Lower lobe of right lung (tissue), 2 donors: ENCODE results near the gene NHS. TPM values are rescaled to one million over a fixed set of nuclear protein-coding genes. Genes with fewer than 3 reads are reported as not detected.

Experiments
- ATAC-seq, 2 donors: fragments of 200-7000 bp; cut with Tn5 transposase; one replicate each; pipeline ENCODE4 v1.9.1; 2020 to 2022; ENCODE audit warnings: mild to moderate bottlenecking in 2 of 2, moderate library complexity in 2 of 2
- DNase-seq: peaks from one replicate; pipeline ENCODE4 v3.0.0-alpha.2; 2020
- H3K27ac ChIP-seq: fragments of 200-600 bp; one replicate; pipeline ENCODE4 v1.8.0; 2022
- H3K27me3 ChIP-seq: fragments of 200-600 bp; one replicate; pipeline ENCODE4 v1.8.0; 2022; ENCODE audit warnings: low read depth
- H3K36me3 ChIP-seq: fragments of 200-600 bp; one replicate; pipeline ENCODE4 v1.8.0; 2022; ENCODE audit warnings: mild to moderate bottlenecking
- H3K4me1 ChIP-seq: fragments of 200-600 bp; one replicate; pipeline ENCODE4 v1.8.0; 2022
- H3K4me3 ChIP-seq: fragments of 200-600 bp; one replicate; pipeline ENCODE4 v1.8.0; 2022; ENCODE audit warnings: mild to moderate bottlenecking
- H3K9me3 ChIP-seq: fragments of 200-600 bp; one replicate; pipeline ENCODE4 v1.8.0; 2022
- CTCF ChIP-seq: fragments of 200-600 bp; IDR thresholded peaks from one replicate; pipeline ENCODE4 v1.8.0; 2022; ENCODE audit warnings: antibody characterized with exemption, mild to moderate bottlenecking
- intact Hi-C: fragments of 100-400 bp; cut with DNase I; formaldehyde crosslinking; loops from one replicate; pipeline ENCODE4 v1.11.0; 2022
- total RNA-seq: library from RNA; stranded (reverse); fragmentation: NEBNext Ultra II Directional; extraction: Animal tissue kit (Norgen Biotek cat#: 25700); gene quantifications from one replicate; pipeline ENCODE4 v1.2.1, GENCODE V29; 2021
- donor health status: DM: no; HTN: yes; CAD: no; lungs with severe emphysema.

NHS gene
- total RNA-seq, 1 donor from 2014 or later = 2.7 TPM

- Histone ChIP-seq H3K9me3 (no peaks in the 10 kb centered on the region), H3K4me1 (no peaks in the 10 kb centered on the region), H3K36me3 (no peaks in the 10 kb centered on the region), H3K27ac (no peak overlapping the region), H3K4me3 (no peak overlapping the region), H3K27me3 (no peaks in the 10 kb centered on the region)
- ATAC-seq = no peak
- intact Hi-C loops = no loop called here
- DNase-seq = no peak
- TF ChIP-seq CTCF = no peak
These were observed 322.2 kb downstream of the NHS start for GRCh38 chrX:17697191-17697590.

GRCh38 chrX:17700976-17701375 lies 326.0 kb downstream of the NHS start:
- Histone ChIP-seq H3K4me1 (no peaks in the 10 kb centered on the region), H3K27me3 (no peaks in the 10 kb centered on the region), H3K9me3 (no peaks in the 10 kb centered on the region), H3K4me3 (no peak overlapping the region), H3K36me3 (no peaks in the 10 kb centered on the region), H3K27ac (no peak overlapping the region)
- intact Hi-C loops = no loop called here
- DNase-seq = no peak
- TF ChIP-seq CTCF = no peak
- no peak for ATAC-seq

DNA sequence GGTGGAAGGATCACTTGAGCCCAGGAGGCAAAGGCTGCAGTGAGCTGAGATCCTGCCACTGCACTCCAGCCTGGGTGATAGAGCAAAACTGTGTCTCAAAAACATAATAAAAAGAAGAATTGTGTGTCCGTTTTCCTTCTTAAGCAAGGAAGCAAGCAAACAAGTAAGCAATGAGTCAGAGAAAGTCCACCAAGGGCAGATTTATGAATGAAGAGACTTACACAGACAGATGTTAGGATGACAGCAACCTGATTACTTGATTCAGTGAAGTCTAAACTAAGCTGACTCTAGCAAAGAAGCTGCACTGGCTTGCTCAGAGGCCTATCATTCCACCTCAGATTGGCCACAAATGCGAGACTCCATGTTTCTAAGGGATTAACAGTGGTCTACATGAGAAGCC lies 328.2 kb downstream of the NHS start:
- Histone ChIP-seq H3K27ac (no peak overlapping the region), H3K9me3 (no peaks in the 10 kb centered on the region), H3K4me1 (no peaks in the 10 kb centered on the region), H3K27me3 (no peaks in the 10 kb centered on the region), H3K4me3 (no peak overlapping the region), H3K36me3 (no peaks in the 10 kb centered on the region)
- no peak for ATAC-seq
- no peak for TF ChIP-seq CTCF
- intact Hi-C loops = no loop called here
- DNase-seq = no peak

DNA sequence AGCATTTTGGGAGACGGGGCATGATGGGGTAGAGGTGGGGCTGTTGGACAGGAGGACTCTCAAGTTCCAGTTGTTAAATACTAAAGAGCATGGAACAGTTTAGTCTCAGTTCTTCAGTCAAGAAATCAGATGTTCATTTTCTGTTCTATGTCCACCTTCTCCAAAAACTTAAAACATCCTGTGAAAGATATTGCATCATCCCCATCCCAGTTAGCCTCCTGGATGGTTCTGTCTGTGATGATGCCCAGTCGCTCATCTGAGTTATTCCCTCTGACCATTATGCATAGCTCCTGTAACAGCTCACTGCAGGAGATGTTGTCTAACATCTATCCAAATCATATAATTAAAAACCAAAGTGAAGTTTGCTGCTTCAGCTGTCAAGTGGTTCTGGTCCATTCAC lies 330.2 kb downstream of the NHS start:
- Histone ChIP-seq H3K4me3 (no peak overlapping the region), H3K9me3 (no peaks in the 10 kb centered on the region), H3K36me3 (no peaks in the 10 kb centered on the region), H3K27me3 (no peaks in the 10 kb centered on the region), H3K4me1 (no peaks in the 10 kb centered on the region), H3K27ac (no peak overlapping the region)
- ATAC-seq (no peak), DNase-seq (no peak)
- intact Hi-C loops = no loop called here
- no peak for TF ChIP-seq CTCF

GRCh38 chrX:17706676-17707075 lies 331.7 kb downstream of the NHS start:
- no peak overlapping the region for H3K4me3 ChIP-seq
- no peak overlapping the region for H3K27ac ChIP-seq
- no peaks in the 10 kb centered on the region for H3K36me3 ChIP-seq
- no peak for TF ChIP-seq CTCF
- H3K27me3 ChIP-seq = no peaks in the 10 kb centered on the region
- H3K9me3 ChIP-seq = no peaks in the 10 kb centered on the region
- ATAC-seq (no peak), DNase-seq (no peak)
- H3K4me1 ChIP-seq = no peaks in the 10 kb centered on the region
- intact Hi-C loops = no loop called here

GRCh38 chrX:17707731-17708130 lies 332.7 kb downstream of the NHS start:
- no peak overlapping the region for H3K27ac ChIP-seq
- no peaks in the 10 kb centered on the region for H3K4me1 ChIP-seq
- intact Hi-C loops = no loop called here
- no peaks in the 10 kb centered on the region for H3K36me3 ChIP-seq
- H3K4me3 ChIP-seq = no peak overlapping the region
- no peak for DNase-seq
- no peak for ATAC-seq
- H3K9me3 ChIP-seq = no peaks in the 10 kb centered on the region
- TF ChIP-seq CTCF = no peak
- H3K27me3 ChIP-seq = no peaks in the 10 kb centered on the region
